Lower lobe of right lung (tissue), 2 donors: ENCODE measurements around the gene ABHD12B. TPM values are rescaled to one million over a fixed set of nuclear protein-coding genes. Genes with fewer than 3 reads are reported as not detected.

Experiments
- ATAC-seq, 2 donors: fragments of 200-7000 bp; cut with Tn5 transposase; one replicate each; pipeline ENCODE4 v1.9.1; 2020 to 2022; ENCODE audit warnings: mild to moderate bottlenecking in 2 of 2, moderate library complexity in 2 of 2
- DNase-seq: peaks from one replicate; pipeline ENCODE4 v3.0.0-alpha.2; 2020
- H3K27ac ChIP-seq: fragments of 200-600 bp; one replicate; pipeline ENCODE4 v1.8.0; 2022
- H3K27me3 ChIP-seq: fragments of 200-600 bp; one replicate; pipeline ENCODE4 v1.8.0; 2022; ENCODE audit warnings: low read depth
- H3K36me3 ChIP-seq: fragments of 200-600 bp; one replicate; pipeline ENCODE4 v1.8.0; 2022; ENCODE audit warnings: mild to moderate bottlenecking
- H3K4me1 ChIP-seq: fragments of 200-600 bp; one replicate; pipeline ENCODE4 v1.8.0; 2022
- H3K4me3 ChIP-seq: fragments of 200-600 bp; one replicate; pipeline ENCODE4 v1.8.0; 2022; ENCODE audit warnings: mild to moderate bottlenecking
- H3K9me3 ChIP-seq: fragments of 200-600 bp; one replicate; pipeline ENCODE4 v1.8.0; 2022
- CTCF ChIP-seq: fragments of 200-600 bp; IDR thresholded peaks from one replicate; pipeline ENCODE4 v1.8.0; 2022; ENCODE audit warnings: antibody characterized with exemption, mild to moderate bottlenecking
- intact Hi-C: fragments of 100-400 bp; cut with DNase I; formaldehyde crosslinking; loops from one replicate; pipeline ENCODE4 v1.11.0; 2022
- total RNA-seq: library from RNA; stranded (reverse); fragmentation: NEBNext Ultra II Directional; extraction: Animal tissue kit (Norgen Biotek cat#: 25700); gene quantifications from one replicate; pipeline ENCODE4 v1.2.1, GENCODE V29; 2021
- donor health status: DM: no; HTN: yes; CAD: no; lungs with severe emphysema.

Gene ABHD12B
- total RNA-seq, 1 donor from 2014 or later = not detected

GRCh38 chr14:50826681-50827080, 45.2 kb upstream of the ABHD12B start:
- Histone ChIP-seq H3K36me3 (no peaks in the 10 kb centered on the region), H3K4me1 (peaks cover 45% of the 10 kb centered on the region), H3K27ac (no peak overlapping the region), H3K9me3 (no peaks in the 10 kb centered on the region), H3K27me3 (no peaks in the 10 kb centered on the region), H3K4me3 (no peak overlapping the region)
- ATAC-seq = no peak
- DNase-seq = no peak
- no peak for TF ChIP-seq CTCF
- intact Hi-C loops = no loop called here

GRCh38 chr14:50828721-50829488, 42.9 kb upstream of the ABHD12B start:
- TF ChIP-seq CTCF = no peak
- Histone ChIP-seq H3K36me3 (no peaks in the 10 kb centered on the region), H3K27ac (no peak overlapping the region), H3K4me3 (peak overlapping the region; percentile 75), H3K27me3 (no peaks in the 10 kb centered on the region), H3K9me3 (no peaks in the 10 kb centered on the region), H3K4me1 (peaks cover 28% of the 10 kb centered on the region)
- ATAC-seq (no peak), DNase-seq (no peak)
- intact Hi-C loops = no loop called here

GRCh38 chr14:50829489-50830043, 42.3 kb upstream of the ABHD12B start:
- ATAC-seq = no peak
- peak overlapping the region; percentile 75 for H3K4me3 ChIP-seq
- no peaks in the 10 kb centered on the region for H3K9me3 ChIP-seq
- H3K4me1 ChIP-seq = peaks cover 28% of the 10 kb centered on the region
- TF ChIP-seq CTCF = no peak
- DNase-seq = no peak
- intact Hi-C loops = no loop called here
- no peaks in the 10 kb centered on the region for H3K27me3 ChIP-seq
- H3K36me3 ChIP-seq = no peaks in the 10 kb centered on the region
- peak overlapping the region; percentile 86 for H3K27ac ChIP-seq

- TF ChIP-seq CTCF = no peak
- peak; percentile 65 to 71 for ATAC-seq
- Histone ChIP-seq H3K4me1 (peaks cover 28% of the 10 kb centered on the region), H3K9me3 (no peaks in the 10 kb centered on the region), H3K4me3 (peak overlapping the region; percentile 75), H3K36me3 (no peaks in the 10 kb centered on the region), H3K27ac (peak overlapping the region; percentile 86), H3K27me3 (no peaks in the 10 kb centered on the region)
- DNase-seq = peak; percentile 73
- intact Hi-C loops = no loop called here
These were observed 41.6 kb upstream of the ABHD12B start for GRCh38 chr14:50830044-50830931.

- no peaks in the 10 kb centered on the region for H3K27me3 ChIP-seq
- H3K4me1 ChIP-seq = peaks cover 28% of the 10 kb centered on the region
- peak within 1 kb of the TSS; percentile 86 for H3K27ac ChIP-seq
- peak within 1 kb of the TSS; percentile 75 for H3K4me3 ChIP-seq
- DNase-seq = peak; percentile 87
- H3K9me3 ChIP-seq = no peaks in the 10 kb centered on the region
- no peak for TF ChIP-seq CTCF
- intact Hi-C loops = no loop called here
- H3K36me3 ChIP-seq = no peaks in the 10 kb centered on the region
- peak; percentile 98 for ATAC-seq
These were observed 40.7 kb upstream of the ABHD12B start, which contains the start of gene NIN for GRCh38 chr14:50830932-50831725. Gene NIN (minus strand): TSS chr14:50831162. CDS start chr14:50822056, 9,106 bp downstream.
